ENCODE results near the gene NFKBIE. TPM values are rescaled to one million over a fixed set of nuclear protein-coding genes. Genes with fewer than 3 reads are reported as not detected.

Gene NFKBIE
- total RNA-seq, 1 experiment from 2014 or later = 6.0 TPM

DNA sequence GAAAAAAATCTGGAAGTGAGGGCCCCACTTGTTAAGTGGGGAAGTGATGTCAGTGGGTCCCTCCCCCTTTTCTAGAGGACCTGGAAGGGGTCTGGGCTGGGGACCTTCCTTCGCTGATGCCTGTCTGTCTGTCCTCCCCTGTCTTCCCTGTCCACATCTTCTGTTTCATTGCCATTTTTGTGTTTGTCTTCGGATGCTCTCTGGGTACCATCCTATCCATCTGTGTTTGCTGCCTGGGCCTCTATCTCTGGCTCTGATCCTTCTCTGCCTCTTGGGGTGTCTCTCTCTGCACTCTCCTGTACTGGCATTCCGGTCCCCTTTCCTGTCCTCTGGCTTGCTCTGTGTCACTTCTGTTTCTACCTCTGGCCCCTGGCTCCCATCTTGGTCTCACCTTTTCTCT is 7.2 kb upstream of the NFKBIE start:
- BruUV-seq (replicated peaks) = no TSS peak
- peaks cover 50% of the 10 kb centered on the region for H3K27me3 Mint-ChIP-seq (ENCODE audit: insufficient read depth, unreplicated experiment)
- DNase-seq (ENCODE audit: unreplicated experiment) = no peak
- POLR2A ChIA-PET = interaction anchor here (1.3 kb wide), 1 partner anchor 114 kb away, joined by 3 read pairs; no protein-coding TSS in a partner anchor
- H3K4me1 Mint-ChIP-seq (ENCODE audit: insufficient read depth, unreplicated experiment) = no peaks in the 10 kb centered on the region
- no peaks in the 10 kb centered on the region for H3K9me3 Mint-ChIP-seq (ENCODE audit: unreplicated experiment)
- H3K27ac Mint-ChIP-seq (ENCODE audit: low read depth, unreplicated experiment) = no peak overlapping the region
- intact Hi-C loops (cut with micrococcal nuclease) = no loop called here
- no peak for TF ChIP-seq CTCF (IDR thresholded peaks at IDR 0.05; ENCODE audit: unreplicated experiment)
- no peak overlapping the region for H3K4me3 Mint-ChIP-seq (ENCODE audit: unreplicated experiment)
- H3K36me3 Mint-ChIP-seq (ENCODE audit: insufficient read depth, unreplicated experiment) = no peaks in the 10 kb centered on the region
- CTCF ChIA-PET = interaction anchor here (0.5 to 1.6 kb wide), 2 partner anchors 33 to 66 kb away, joined by 3 to 12 read pairs; no protein-coding TSS in a partner anchor

DNA sequence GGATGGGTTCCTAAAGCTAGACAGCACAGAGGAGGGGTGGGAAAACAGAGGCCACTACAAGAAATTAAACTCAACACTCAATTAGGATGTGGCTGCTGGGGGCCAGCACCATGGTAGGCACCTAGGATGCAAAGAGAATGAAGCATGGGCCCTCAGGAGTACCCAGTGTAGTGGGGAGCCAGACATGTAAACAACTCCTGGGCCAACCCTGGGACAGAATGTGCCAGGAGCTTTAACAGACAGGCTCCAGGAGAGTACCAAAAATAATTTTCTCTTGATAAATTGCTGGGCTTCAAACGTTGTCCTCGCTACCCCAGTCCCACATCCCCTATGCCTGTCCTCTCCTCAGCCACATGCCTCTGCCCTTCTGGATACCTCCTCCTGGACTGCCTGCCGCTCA is 6.6 kb upstream of the NFKBIE start:
- no peak for DNase-seq (ENCODE audit: unreplicated experiment)
- Mint-ChIP-seq H3K27ac (ENCODE audit: low read depth, unreplicated experiment) (no peak overlapping the region), H3K36me3 (ENCODE audit: insufficient read depth, unreplicated experiment) (no peaks in the 10 kb centered on the region), H3K4me1 (ENCODE audit: insufficient read depth, unreplicated experiment) (no peaks in the 10 kb centered on the region), H3K27me3 (ENCODE audit: insufficient read depth, unreplicated experiment) (peaks cover 44% of the 10 kb centered on the region), H3K9me3 (ENCODE audit: unreplicated experiment) (no peaks in the 10 kb centered on the region), H3K4me3 (ENCODE audit: unreplicated experiment) (no peak overlapping the region)
- TF ChIP-seq CTCF (IDR thresholded peaks at IDR 0.05; ENCODE audit: unreplicated experiment) = no peak
- no TSS peak for BruUV-seq (replicated peaks)
- ChIA-PET CTCF (interaction anchor here (1.6 kb wide), 1 partner anchor 67 kb away, joined by 12 read pairs; no protein-coding TSS in a partner anchor), POLR2A (interaction anchor here (1.3 kb wide), 1 partner anchor 115 kb away, joined by 3 read pairs; no protein-coding TSS in a partner anchor)
- intact Hi-C loops (cut with micrococcal nuclease) = no loop called here

DNA sequence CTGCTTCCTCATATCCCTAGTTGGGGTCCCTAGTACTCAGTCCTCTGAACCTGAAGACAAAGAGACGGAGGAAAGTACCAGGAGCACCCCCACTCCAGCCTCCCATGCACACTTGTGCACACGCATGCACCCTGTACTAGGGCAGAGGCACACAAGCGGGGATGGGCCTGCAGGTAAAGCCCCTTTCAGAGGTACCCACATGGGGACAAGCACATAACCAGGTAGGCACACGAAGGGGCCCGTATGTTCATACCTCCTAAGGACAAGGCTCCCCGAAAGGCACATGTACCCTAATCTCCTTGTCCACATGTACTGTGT is 6.0 kb upstream of the NFKBIE start:
- no TSS peak for BruUV-seq (replicated peaks)
- TF ChIP-seq CTCF (IDR thresholded peaks at IDR 0.05; ENCODE audit: unreplicated experiment) = no peak
- no peak overlapping the region for H3K27ac Mint-ChIP-seq (ENCODE audit: low read depth, unreplicated experiment)
- ChIA-PET POLR2A (interaction anchor here (1.3 kb wide), 1 partner anchor 115 kb away, joined by 3 read pairs; no protein-coding TSS in a partner anchor), CTCF (interaction anchor here (1.6 kb wide), 1 partner anchor 67 kb away, joined by 12 read pairs; no protein-coding TSS in a partner anchor)
- no peak for DNase-seq (ENCODE audit: unreplicated experiment)
- H3K27me3 Mint-ChIP-seq (ENCODE audit: insufficient read depth, unreplicated experiment) = peaks cover 39% of the 10 kb centered on the region
- no peak overlapping the region for H3K4me3 Mint-ChIP-seq (ENCODE audit: unreplicated experiment)
- no peaks in the 10 kb centered on the region for H3K36me3 Mint-ChIP-seq (ENCODE audit: insufficient read depth, unreplicated experiment)
- intact Hi-C loops (cut with micrococcal nuclease) = no loop called here
- no peaks in the 10 kb centered on the region for H3K9me3 Mint-ChIP-seq (ENCODE audit: unreplicated experiment)
- no peaks in the 10 kb centered on the region for H3K4me1 Mint-ChIP-seq (ENCODE audit: insufficient read depth, unreplicated experiment)

DNA sequence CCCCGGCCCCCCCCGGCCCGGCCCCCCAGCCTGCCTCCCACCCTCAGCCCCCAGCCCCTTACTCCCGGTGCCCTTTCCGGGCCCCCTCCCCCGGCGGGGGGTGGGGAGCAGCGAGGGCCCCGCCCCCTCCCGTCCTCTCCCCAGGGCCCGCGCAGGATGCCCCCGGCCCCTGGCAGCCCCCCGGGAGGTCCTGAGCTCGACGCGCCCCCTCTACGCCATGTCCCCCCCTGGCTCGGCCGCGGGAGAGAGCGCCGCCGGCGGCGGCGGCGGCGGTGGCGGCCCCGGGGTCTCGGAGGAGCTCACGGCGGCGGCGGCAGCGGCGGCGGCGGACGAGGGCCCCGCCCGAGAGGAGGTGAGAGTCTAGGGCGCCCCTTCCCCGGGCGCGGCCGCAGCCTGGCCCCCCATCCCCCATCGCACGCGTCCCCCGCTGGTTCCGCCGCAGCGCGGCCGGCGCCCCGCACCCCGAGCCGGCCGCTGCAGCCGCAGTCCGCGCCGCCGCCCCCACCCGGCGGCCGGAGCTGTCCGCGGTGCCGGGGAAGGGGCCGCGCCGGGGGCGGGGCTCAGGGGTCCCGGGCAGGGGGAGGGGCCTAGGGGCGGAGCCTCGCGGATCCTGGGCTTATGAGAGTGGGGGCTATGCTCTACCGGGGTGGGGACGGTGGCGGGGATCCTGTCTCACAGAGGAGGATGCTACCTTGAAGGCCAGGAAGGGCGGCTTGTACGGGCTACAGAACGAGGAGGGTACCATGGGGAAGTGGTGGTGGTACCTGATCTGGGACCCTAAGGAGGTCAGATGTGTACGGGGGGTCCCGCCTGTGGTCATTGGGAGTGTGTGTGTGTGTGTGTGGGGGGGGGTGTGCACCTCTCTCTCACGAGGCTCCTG is 5.4 kb upstream of the NFKBIE start:
- no peak for DNase-seq (ENCODE audit: unreplicated experiment)
- H3K36me3 Mint-ChIP-seq (ENCODE audit: insufficient read depth, unreplicated experiment) = no peaks in the 10 kb centered on the region
- intact Hi-C loops (cut with micrococcal nuclease) = no loop called here
- no TSS peak for BruUV-seq (replicated peaks)
- no peak for TF ChIP-seq CTCF (IDR thresholded peaks at IDR 0.05; ENCODE audit: unreplicated experiment)
- H3K4me3 Mint-ChIP-seq (ENCODE audit: unreplicated experiment) = no peak overlapping the region
- CTCF ChIA-PET = interaction anchor here (1.5 to 5.8 kb wide), 2 partner anchors 38 to 65 kb away, joined by 4 to 214 read pairs; no protein-coding TSS in a partner anchor
- no peak overlapping the region for H3K27ac Mint-ChIP-seq (ENCODE audit: low read depth, unreplicated experiment)
- peaks cover 39% of the 10 kb centered on the region for H3K27me3 Mint-ChIP-seq (ENCODE audit: insufficient read depth, unreplicated experiment)
- POLR2A ChIA-PET = no interaction called here
- H3K4me1 Mint-ChIP-seq (ENCODE audit: insufficient read depth, unreplicated experiment) = no peaks in the 10 kb centered on the region
- no peaks in the 10 kb centered on the region for H3K9me3 Mint-ChIP-seq (ENCODE audit: unreplicated experiment)
